ENCODE data around the gene COL9A3. TPM values are rescaled to one million over a fixed set of nuclear protein-coding genes. Genes with fewer than 3 reads are reported as not detected.
A peak's percentile ranks its signal among the peaks of the same experiment; 100 is the strongest.
"Not testable (repeated sequence)": the region's sequence is repeated elsewhere in the genome, so short reads cannot be mapped to it uniquely, and the experiment has no call there.

COL9A3 gene
- total RNA-seq, 1 experiment from 2014 or later, result 150 TPM

GRCh38 chr20:62873681-62874031 is 56.8 kb downstream of the COL9A3 start:
- H2BK120ac ChIP-seq (ENCODE audit: low read depth, low read length, poor library complexity, severe bottlenecking); H3K36me3 Mint-ChIP-seq (ENCODE audit: insufficient read depth in 1 of 3, low read depth in 3 of 3); H2BK12ac ChIP-seq (ENCODE audit: insufficient read length, low read depth, low read length); H3K4ac ChIP-seq (ENCODE audit: low read depth, low read length); H4K5ac ChIP-seq (ENCODE audit: insufficient read length, low read depth, low read length); H2BK20ac ChIP-seq (ENCODE audit: low read depth, low read length, poor library complexity, severe bottlenecking); H3K23ac ChIP-seq (ENCODE audit: insufficient read length, low read depth, low read length); H2AFZ ChIP-seq (ENCODE audit: low read length); H4K20me1 ChIP-seq (ENCODE audit: control insufficient read depth, insufficient read depth, insufficient read length); H2BK15ac ChIP-seq (ENCODE audit: low read depth, low read length); H2BK5ac ChIP-seq (ENCODE audit: insufficient read length, low read length); H3K56ac ChIP-seq (ENCODE audit: insufficient read length, low read depth, low read length); H3T11ph ChIP-seq (ENCODE audit: low read length); H3K18ac ChIP-seq (ENCODE audit: insufficient read length, low read depth, low read length); H4K8ac ChIP-seq (replicated peaks; ENCODE audit: insufficient read length, low read depth, low read length); H4K91ac ChIP-seq (ENCODE audit: insufficient read length, low read depth, low read length); H3K27me3 Mint-ChIP-seq (ENCODE audit: low read depth); H3K4me2 ChIP-seq (ENCODE audit: insufficient read depth, insufficient read length, low read length); H3K27me3 ChIP-seq (ENCODE audit: insufficient read depth, low read length); H3K9ac ChIP-seq (ENCODE audit: extremely low read depth, insufficient read length, low read length); H3K14ac ChIP-seq (ENCODE audit: insufficient read depth, low read length); H3K4me1 ChIP-seq (ENCODE audit: insufficient read depth, low read length); H3K27ac Mint-ChIP-seq; H2AK5ac ChIP-seq (ENCODE audit: insufficient read length, low read length); H3K27ac ChIP-seq (ENCODE audit: insufficient read length, low read depth, low read length); H3K9me3 ChIP-seq (ENCODE audit: control insufficient read depth, low read depth, low read length); H3K79me2 ChIP-seq (ENCODE audit: insufficient read depth, low read length); H3K79me1 ChIP-seq (ENCODE audit: insufficient read depth, low read depth, low read length, poor library complexity, severe bottlenecking); H3K23me2 ChIP-seq (ENCODE audit: insufficient read length, low read depth, low read length, poor library complexity, severe bottlenecking): not testable (repeated sequence)
- DNase-seq, result peak; percentile 76
- Mint-ChIP-seq H3K4me3 (peak overlapping the region in 1 of 2 experiments; percentile 55; a peak in 1 of 5 replicates), H3K4me1 (peaks cover 23 to 25% of the 10 kb centered on the region in 2 experiments), H3K9me3 (peaks cover 2 to 11% of the 10 kb centered on the region in 2 experiments; a peak in 4 of 5 replicates)
- TF ChIP-seq CTCF (conservative IDR thresholded peaks at IDR 0.05), result peak; percentile 69
- WGBS (ENCODE audit: extremely low coverage, insufficient read length, low lambda C conversion rate), result no CpG with 5 or more reads among the region's 15 CpGs

Measured in H9 (cell line).